ENCODE data around the gene MXD3.
"Not testable (repeated sequence)": the region's sequence is repeated elsewhere in the genome, so short reads cannot be mapped to it uniquely, and the experiment has no call there.

MXD3 gene

DNA sequence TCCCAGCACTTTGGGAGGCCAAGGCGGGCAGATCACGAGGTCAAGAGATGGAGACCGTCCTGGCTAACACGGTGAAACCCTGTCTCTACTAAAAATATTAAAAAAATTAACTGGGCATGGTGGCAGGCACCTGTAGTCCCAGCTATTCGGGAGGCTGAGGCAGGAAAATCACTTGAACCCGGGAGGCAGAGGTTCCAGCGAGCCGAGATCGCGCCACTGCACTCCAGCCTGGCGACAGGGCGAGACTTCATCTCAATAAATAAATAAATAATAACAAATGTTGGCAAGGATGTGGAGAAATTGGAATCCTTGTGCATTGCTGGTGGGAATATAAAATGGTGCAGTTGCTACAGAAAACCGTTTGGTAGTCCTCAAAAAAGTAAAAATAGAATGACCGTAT, 31.3 kb upstream of the MXD3 start:
- not testable (repeated sequence) for DNase-seq (ENCODE audit: low read depth)

- no peak for DNase-seq (ENCODE audit: low read depth)
These were observed 27.5 kb upstream of the MXD3 start for GRCh38 chr5:177339107-177339638.

DNA sequence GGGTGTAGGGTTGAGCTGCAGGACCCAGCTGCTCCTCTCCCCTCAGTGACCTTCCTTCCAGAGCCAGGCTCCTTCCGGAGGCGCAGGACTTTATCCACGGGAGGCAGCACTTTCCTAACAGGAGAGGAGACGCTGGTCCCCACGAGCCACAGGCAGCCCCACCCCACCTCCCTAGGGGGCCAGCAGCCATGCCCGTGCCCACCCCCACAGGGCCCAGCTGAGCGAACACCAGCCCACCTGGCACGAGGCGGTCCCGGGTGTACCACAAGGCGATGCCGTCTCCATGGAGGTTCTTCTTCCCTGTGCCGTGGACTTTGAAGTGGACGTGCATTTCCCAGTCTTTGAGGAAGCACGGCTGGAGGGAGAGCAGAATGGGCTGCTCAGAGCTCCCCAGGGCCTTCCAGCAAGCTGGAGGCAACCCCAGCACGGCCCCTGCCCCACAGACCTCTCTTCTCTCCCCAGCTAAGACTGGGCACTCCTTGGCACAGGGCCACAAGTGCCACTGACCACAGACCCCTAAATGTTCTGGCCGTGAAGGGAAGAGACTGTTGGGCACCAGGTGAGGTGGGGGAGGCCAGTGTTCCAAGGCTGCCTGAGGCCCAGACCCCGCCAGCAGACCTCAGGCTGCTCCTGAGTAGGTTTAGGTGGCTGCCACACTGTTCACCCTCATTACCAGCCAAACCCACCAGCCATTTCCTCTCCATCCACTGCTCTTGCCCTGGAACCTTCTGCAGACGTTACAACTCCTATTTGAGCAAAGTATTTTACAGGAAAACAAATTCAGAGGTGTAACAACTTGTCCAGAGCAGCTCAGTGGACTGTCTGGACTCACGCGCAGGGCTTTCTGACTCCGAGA, 26.8 kb upstream of the MXD3 start:
- DNase-seq (ENCODE audit: low read depth), result no peak

GRCh38 chr5:177336603-177337494, 25.2 kb upstream of the MXD3 start:
- no peak for DNase-seq (ENCODE audit: low read depth)

GRCh38 chr5:177336112-177336511, 24.4 kb upstream of the MXD3 start:
- DNase-seq (ENCODE audit: low read depth), result no peak

GRCh38 chr5:177335701-177336065, 24.0 kb upstream of the MXD3 start:
- DNase-seq (ENCODE audit: low read depth), result no peak

DNA sequence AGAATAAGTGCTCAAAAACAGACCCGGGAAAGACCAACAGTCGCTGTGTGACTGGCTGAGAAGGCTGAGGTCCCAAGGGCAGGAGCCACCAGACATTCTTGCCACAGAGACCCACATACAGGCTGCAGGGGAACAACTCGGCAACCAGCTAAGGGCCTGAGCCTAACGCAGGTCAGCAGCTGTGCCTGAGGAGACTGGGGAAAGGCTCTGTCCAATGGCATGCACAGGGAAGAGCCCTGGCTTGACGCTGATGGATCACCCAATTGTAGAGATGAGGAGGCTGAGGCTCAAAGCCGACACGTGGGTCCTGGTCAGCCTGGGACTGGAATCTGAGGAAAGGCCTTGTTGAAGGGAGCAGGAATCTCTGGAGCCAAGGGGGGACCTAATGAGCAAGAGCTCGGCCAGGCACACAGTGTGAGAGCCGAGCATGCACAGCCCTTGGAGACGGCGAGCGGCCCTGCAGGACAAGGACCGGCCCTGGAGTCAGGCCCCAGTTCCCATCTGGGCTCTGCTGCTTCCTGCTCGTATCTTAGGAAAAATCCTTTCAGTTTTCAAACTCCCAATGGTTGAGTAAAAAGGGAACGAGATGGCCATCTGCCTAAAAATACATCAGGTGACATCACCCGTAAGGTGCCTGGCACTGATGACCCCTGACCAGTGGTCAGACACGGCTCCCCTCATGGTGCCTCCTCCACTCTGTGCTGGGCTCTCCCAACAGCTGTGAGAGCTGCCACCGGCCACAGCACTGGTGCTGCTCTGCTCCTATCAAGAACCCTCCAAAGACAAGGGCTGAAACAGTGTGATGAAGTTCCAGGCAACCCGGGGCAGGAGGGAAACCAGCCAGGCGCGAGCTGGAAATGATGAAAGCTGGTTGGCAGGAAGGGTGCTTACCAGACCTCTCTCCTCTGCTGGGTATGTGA, 23.3 kb upstream of the MXD3 start:
- DNase-seq (ENCODE audit: low read depth), result no peak

DNA sequence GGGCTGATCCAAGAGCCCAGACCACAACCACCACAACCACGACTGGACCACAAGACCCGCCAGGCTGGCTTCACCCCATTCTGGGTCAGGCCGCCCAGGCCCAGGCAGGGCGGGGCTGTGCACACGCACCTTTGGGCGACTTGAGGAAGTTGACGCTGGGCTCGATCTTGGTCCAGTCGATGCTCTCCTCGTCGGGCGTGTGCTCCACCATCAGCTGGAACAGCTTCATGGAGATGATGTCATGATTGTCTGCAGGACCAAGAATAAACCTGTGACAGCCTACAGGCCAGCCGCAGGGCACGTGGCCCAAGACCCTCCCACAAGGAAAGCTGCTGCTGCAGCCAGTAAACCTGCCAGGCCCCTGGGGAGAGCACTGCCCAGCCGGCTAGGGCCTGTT, 22.5 kb upstream of the MXD3 start:
- no peak for DNase-seq (ENCODE audit: low read depth)

- DNase-seq (ENCODE audit: low read depth), result no peak
These were observed 21.9 kb upstream of the MXD3 start for GRCh38 chr5:177333420-177334154.

GRCh38 chr5:177332896-177333260, 21.2 kb upstream of the MXD3 start:
- no peak for DNase-seq (ENCODE audit: low read depth)

DNA sequence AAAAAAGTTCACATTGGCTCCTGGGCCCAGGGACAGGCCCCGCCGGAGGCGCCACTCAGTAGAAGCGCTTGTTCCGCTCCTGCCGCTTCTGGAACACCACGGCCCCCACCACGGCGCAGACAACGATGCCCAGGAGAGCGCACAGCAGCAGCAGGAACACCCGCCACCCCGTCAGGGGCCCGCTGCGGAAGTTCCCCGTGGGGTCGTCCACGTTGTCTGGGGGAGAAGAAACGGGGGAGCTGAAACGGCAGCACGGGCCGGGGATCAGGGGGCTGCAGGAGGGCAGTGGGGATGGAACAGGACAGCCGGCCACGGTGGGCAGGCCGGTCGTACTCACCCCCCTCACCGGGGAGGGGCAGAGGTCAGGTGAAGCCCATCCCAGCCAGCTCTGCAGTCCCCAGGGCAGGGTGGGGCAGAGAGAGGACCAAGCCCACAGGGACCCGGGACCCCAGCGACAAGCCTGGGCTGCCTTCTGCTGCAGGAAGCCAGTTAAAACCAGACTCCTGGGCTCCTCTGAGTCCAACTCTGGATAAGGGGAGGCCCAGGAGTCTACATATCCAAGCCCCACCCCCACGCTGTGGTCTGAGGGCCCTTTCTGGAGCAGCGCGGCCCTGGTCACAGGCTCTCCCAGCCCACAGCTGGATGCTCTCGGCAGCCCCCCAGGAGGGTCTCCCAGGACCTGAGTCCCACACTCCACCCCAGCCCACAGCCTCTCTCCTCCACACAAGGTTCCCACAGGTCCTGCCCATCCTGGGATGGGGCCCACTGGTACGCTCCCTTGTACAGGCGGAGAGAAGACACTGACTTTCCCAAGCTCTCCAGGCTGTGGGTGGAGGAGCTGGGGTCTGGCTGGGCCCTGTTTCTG, 20.6 kb upstream of the MXD3 start:
- no peak for DNase-seq (ENCODE audit: low read depth)

- no peak for DNase-seq (ENCODE audit: low read depth)
These were observed 19.5 kb upstream of the MXD3 start for GRCh38 chr5:177330991-177331842.

GRCh38 chr5:177329883-177330282, 18.2 kb upstream of the MXD3 start:
- DNase-seq (ENCODE audit: low read depth), result no peak

DNA sequence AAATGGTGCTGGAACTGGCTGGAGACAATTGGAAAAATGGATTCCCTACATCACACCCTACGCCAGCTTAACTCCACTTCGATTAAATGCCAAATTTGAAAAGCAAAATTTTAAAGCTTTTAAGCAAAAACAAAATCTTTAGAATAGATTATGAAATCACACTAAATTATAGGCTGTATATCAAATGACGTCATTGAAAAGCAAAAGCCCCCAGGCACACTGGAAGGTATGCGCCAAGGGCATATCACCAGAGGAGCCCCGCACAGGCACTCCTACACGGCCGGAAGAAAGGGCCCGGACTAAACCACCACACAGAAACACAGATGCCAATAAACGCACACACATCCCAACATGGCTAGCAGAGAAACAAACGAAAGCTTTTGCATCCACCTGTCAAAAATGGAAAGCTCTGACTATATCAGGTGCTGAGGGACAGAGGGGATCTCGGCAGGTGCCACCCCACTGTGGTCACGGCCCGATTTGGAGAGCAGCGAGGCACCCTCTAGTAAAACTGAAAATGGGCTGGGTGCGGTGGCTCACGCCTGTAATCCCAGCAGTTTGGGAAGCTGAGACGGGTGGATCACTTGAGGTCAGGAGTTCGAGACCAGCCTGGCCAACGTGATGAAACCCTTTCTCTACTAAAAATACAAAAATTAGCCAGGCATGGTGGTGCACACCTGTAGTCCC, 17.0 kb upstream of the MXD3 start:
- no peak for DNase-seq (ENCODE audit: low read depth)

DNA sequence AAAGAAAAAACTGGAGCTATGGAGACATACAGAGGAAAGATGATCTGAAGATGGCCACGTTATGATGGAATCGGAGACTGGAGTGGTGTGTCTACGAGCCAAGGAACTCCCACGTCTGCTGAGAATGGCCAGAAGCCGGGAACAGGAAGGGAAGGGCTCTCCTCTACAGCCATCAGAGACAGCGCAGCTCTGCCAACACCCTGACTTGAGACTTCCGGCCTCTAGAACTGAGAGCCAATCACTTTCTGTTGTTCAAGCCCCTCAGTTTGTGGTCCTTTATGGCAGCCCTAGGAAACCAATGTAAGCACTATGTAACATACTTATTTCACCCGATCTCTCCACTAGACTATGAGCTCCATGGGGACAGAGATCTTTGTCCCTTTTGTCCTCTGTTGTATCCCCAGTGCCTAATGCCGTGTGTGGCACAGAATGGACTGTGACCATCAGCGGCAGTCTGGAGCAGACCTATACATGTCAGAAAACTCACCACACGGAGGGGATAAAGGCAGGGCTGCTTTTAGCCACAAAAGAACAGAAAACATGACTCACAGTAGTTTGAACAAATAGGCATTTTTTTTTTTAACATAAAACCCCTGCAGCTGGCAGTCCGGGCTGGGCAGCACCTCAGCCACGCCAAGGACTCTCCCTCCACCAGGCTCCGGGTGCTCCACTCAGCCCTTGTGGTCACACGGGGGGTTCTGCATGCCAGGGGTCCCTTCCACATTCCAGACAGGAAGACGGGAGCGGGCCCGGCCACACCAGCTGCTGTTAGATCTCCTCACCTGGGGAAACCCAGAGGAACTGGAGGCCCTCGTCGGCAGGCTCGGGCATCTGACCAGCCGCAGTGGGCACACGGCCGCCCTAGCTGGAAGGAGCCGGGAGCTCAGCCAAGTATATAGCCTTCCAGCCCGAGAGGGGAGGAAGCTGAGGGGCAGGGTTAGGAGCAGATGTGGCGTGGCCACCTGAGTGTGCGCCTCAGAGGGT, 16.1 kb upstream of the MXD3 start:
- DNase-seq (ENCODE audit: low read depth), result peak; percentile 19

GRCh38 chr5:177325868-177326381, 14.2 kb upstream of the MXD3 start:
- no peak for DNase-seq (ENCODE audit: low read depth)

- DNase-seq (ENCODE audit: low read depth), result no peak
These were observed 9.2 kb upstream of the MXD3 start for GRCh38 chr5:177320879-177321278.

Measured in fibroblast of gingiva (primary cell).